Hypothalamus (tissue), 51 donors: ENCODE measurements around the gene TRIM43B.
A peak's percentile ranks its signal among the peaks of the same experiment; 100 is the strongest.
"Not testable (repeated sequence)": the region's sequence is repeated elsewhere in the genome, so short reads cannot be mapped to it uniquely, and the experiment has no call there.

ENCODE experiments used
- DNase-seq, 51 donors: peaks; one replicate each; lab custom pipeline; 2025; lab: John Stamatoyannopoulos, UW

The TRIM43B gene

DNA sequence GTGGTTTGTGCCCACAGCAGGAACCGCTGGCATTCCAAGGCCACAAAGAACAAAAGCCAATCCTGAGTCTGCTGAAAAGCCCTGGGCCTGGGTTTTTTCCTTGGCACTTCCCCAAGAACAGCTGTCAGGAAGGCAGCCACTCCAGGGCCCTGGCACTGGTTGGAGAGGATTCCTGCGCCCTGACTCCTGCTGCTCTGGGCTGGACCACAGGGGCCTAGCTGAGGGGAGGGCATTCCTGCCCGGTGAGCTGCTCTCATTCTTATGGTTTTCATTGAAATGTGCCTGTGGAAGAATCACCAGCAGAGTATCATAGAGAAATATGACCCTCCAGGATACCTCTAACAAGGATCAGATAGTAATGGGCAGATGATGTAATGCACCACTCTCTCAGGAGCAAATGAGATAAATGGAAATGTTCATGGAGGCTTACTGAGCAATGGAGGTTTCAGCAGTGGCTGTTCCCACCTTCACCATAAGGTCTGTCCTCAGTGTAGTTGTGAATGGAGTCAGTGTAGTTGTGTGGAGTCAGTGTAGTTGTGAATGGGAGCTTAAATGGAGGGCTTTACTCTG is 50.0 kb downstream of the TRIM43B start:
- DNase-seq = peak in 2 of 51 donors; percentile 24 to 35

DNA sequence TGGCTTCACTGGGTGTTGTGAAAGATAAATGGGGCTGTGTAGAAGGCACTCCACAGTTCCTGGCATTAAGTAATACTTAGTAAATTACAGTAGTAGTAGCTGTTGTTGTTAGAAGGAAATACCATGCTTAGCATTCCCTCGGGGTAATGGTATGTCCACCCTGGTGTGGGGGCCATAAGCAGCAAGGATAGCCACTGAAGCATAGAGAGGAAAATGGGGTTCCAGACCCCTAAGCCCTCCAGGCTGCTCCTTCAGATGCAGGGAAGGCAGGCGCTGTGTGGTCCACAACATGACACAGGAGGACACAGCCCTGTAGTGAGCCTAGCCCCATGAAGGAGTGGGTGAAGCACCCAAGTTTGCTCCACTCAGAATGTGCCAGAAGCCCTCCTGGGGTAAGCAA is 50.6 kb downstream of the TRIM43B start:
- DNase-seq = peak in 1 of 51 donors; percentile 2

DNA sequence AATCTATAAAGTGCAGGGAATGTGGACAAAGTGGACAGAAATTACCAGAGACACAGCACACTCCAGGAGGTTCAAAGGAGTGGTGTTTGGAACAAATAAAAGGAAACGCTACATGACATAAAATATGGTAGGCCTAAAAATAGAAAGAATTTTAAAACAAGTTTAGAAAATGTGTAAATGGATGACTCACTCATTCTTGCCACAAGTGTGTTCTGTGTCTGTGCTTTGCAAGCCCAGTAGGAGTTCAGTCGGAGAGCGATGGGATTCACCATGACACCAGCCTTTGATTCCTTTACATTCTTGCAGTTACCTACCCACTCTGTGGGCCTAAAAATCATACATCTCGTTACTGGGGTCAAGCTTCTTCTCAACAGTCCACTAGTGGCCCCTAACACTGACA is 51.2 kb downstream of the TRIM43B start:
- not testable (repeated sequence) for DNase-seq

DNA sequence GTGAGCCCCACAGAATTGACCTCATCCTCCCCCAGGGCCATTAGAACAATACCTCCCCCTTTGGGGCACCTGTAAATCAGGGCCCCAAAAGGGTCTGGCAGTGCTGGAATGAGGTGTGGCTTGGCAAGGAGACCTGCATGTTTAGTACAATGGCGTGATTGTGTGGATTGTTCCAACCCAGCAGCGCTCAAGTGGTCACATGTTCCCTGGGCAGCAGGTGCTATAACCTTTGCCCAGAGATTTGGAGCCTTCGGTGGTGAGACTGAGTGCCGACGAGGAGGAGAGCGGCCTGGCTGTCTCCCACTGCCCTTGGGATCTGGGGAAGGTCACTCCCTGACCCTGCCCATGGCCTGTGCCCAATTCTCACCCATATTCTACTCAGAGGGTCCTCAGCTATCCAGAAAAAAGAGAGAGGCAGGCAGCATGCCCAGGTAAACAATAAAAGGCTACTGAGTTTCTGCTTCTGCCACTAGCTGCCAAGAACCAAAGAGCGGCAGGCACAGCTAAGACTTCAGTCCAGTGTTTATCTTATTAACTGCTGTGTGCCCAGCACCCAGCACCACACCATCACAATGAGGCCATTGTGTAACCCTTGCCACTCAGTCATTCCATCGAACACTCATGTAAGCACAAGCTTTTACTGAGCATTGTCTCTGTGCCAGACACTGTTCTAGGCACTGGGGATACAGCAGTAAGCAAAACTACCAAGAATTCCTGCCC is 54.6 kb downstream of the TRIM43B start:
- not testable (repeated sequence) for DNase-seq

DNA sequence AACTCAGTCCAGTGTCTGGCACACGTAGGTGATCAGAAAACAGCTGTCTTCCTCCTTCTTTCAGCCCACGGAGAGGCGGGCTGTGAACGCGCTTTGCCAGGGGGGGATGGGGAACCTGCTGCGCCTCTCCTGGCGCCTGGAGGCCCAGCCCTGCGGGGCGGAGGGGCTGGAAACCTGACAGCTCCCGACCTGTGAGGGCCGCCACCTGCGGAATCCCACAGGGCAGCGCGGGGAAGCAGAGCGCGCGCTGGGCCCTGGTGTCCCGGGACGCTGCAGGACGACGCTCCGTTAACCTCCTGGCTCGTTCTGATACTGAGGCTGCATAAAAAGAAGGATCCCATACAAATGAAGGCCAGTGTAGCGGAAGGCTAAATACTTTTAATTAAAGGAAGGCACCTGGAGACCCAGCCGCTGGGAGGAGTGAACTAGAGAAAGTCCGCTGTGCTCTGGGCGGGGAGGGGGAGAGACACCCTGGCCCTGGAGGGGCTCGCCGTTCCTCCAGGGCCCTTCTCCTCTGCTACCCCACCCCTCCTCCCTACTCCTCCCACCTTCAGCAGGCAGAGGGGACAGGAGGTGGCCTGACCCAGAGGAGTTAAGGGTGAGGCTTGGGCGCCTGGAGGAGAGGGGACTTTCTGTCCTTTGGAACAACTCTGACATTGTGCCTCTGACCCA is 57.2 kb downstream of the TRIM43B start:
- not testable (repeated sequence) for DNase-seq
